Glutamatergic neuron (in vitro differentiated cells): ENCODE results near the gene ZBTB22. TPM values are rescaled to one million over a fixed set of nuclear protein-coding genes. Genes with fewer than 3 reads are reported as not detected.

Source experiments
- DNase-seq: peaks from one replicate; pipeline ENCODE4 v3.0.0; 2022
- H3K27ac Mint-ChIP-seq: one replicate; pipeline ENCODE4 v1.8.0; 2020; ENCODE audit warnings: mild to moderate bottlenecking, mixed read lengths, inconsistent platforms; ENCODE audit not compliant: unreplicated experiment
- H3K27me3 Mint-ChIP-seq: one replicate; pipeline ENCODE4 v1.8.0; 2020; ENCODE audit warnings: mild to moderate bottlenecking, moderate library complexity, mixed read lengths, inconsistent platforms; ENCODE audit not compliant: unreplicated experiment
- H3K36me3 Mint-ChIP-seq: one replicate; pipeline ENCODE4 v1.8.0; 2020; ENCODE audit warnings: mild to moderate bottlenecking, mixed read lengths, inconsistent platforms; ENCODE audit not compliant: unreplicated experiment
- H3K4me1 Mint-ChIP-seq: one replicate; pipeline ENCODE4 v1.8.0; 2020; ENCODE audit warnings: mild to moderate bottlenecking, low read depth, mixed read lengths, inconsistent platforms; ENCODE audit not compliant: unreplicated experiment
- H3K4me3 Mint-ChIP-seq: one replicate; pipeline ENCODE4 v1.8.0; 2020; ENCODE audit warnings: mild to moderate bottlenecking, mixed read lengths, inconsistent platforms; ENCODE audit not compliant: unreplicated experiment
- H3K9me3 Mint-ChIP-seq: one replicate; pipeline ENCODE4 v1.8.0; 2020; ENCODE audit warnings: mild to moderate bottlenecking, moderate library complexity, mixed read lengths, inconsistent platforms; ENCODE audit not compliant: unreplicated experiment
- CTCF ChIP-seq: fragments of 200-600 bp; sonication (generic); IDR thresholded peaks from one replicate; pipeline ENCODE4 v1.5.0; 2021; ENCODE audit not compliant: partially characterized antibody, unreplicated experiment
- total RNA-seq: library from RNA; stranded (reverse); fragmentation: NEBNext Ultra II Directional; extraction: Animal tissue kit (Norgen Biotek cat#: 25700); gene quantifications from one replicate; pipeline ENCODE4 v1.2.1, GENCODE V29; 2021; ENCODE audit not compliant: unreplicated experiment

ZBTB22 gene
- total RNA-seq, 1 donor from 2014 or later = 21.7 TPM

GRCh38 chr6:33280539-33280938 is 37.0 kb downstream of the ZBTB22 start:
- no peaks in the 10 kb centered on the region for H3K36me3 Mint-ChIP-seq
- no peak for DNase-seq
- H3K27me3 Mint-ChIP-seq = peaks cover 8% of the 10 kb centered on the region
- peaks cover 3% of the 10 kb centered on the region for H3K9me3 Mint-ChIP-seq
- H3K27ac Mint-ChIP-seq = no peak overlapping the region
- H3K4me3 Mint-ChIP-seq = no peak overlapping the region
- H3K4me1 Mint-ChIP-seq = peaks cover 23% of the 10 kb centered on the region
- TF ChIP-seq CTCF = no peak

- Mint-ChIP-seq H3K27me3 (peaks cover 9% of the 10 kb centered on the region), H3K4me3 (peak overlapping the region; percentile 67), H3K9me3 (peaks cover 3% of the 10 kb centered on the region), H3K36me3 (no peaks in the 10 kb centered on the region), H3K4me1 (peaks cover 24% of the 10 kb centered on the region), H3K27ac (no peak overlapping the region)
- TF ChIP-seq CTCF = peak; percentile 48
- peak; percentile 48 for DNase-seq
These were observed 37.5 kb downstream of the ZBTB22 start for GRCh38 chr6:33279971-33280511.

GRCh38 chr6:33279257-33279695 is 38.3 kb downstream of the ZBTB22 start:
- H3K27me3 Mint-ChIP-seq = peaks cover 9% of the 10 kb centered on the region
- H3K36me3 Mint-ChIP-seq = no peaks in the 10 kb centered on the region
- H3K4me3 Mint-ChIP-seq = peak overlapping the region; percentile 67
- TF ChIP-seq CTCF = no peak
- H3K27ac Mint-ChIP-seq = peak overlapping the region; percentile 50
- H3K4me1 Mint-ChIP-seq = peaks cover 29% of the 10 kb centered on the region
- DNase-seq = no peak
- peaks cover 3% of the 10 kb centered on the region for H3K9me3 Mint-ChIP-seq

GRCh38 chr6:33278810-33279209 is 38.7 kb downstream of the ZBTB22 start:
- TF ChIP-seq CTCF = no peak
- DNase-seq = no peak
- peaks cover 30% of the 10 kb centered on the region for H3K4me1 Mint-ChIP-seq
- peak overlapping the region; percentile 50 for H3K27ac Mint-ChIP-seq
- no peaks in the 10 kb centered on the region for H3K36me3 Mint-ChIP-seq
- peak overlapping the region; percentile 67 for H3K4me3 Mint-ChIP-seq
- H3K9me3 Mint-ChIP-seq = peaks cover 3% of the 10 kb centered on the region
- H3K27me3 Mint-ChIP-seq = peaks cover 9% of the 10 kb centered on the region

GRCh38 chr6:33278392-33278741 is 39.2 kb downstream of the ZBTB22 start:
- no peak for DNase-seq
- peak overlapping the region; percentile 28 for H3K27ac Mint-ChIP-seq
- no peak for TF ChIP-seq CTCF
- H3K4me3 Mint-ChIP-seq = peak overlapping the region; percentile 67
- peaks cover 3% of the 10 kb centered on the region for H3K9me3 Mint-ChIP-seq
- peaks cover 31% of the 10 kb centered on the region for H3K4me1 Mint-ChIP-seq
- no peaks in the 10 kb centered on the region for H3K36me3 Mint-ChIP-seq
- H3K27me3 Mint-ChIP-seq = peaks cover 9% of the 10 kb centered on the region
